HepG2 (cell line): ENCODE results near the gene ZDHHC6. TPM values are rescaled to one million over a fixed set of nuclear protein-coding genes. Genes with fewer than 3 reads are reported as not detected.

Experiments used
- ATAC-seq: fragments of 200-7000 bp; cut with Tn5 transposase; 3 replicates; pipeline ENCODE4 v1.9.1; 2020; ENCODE audit warnings: mild to moderate bottlenecking, moderate library complexity
- BruUV-seq: library from RNA; stranded (reverse); fragments of 400-500 nt; replicated peaks from 2 replicates; lab custom pipeline; 2021; lab: Mats Ljungman, UMichigan
- CTCF ChIA-PET: fragments of 300-600 bp; formaldehyde crosslinking; extraction: SDS; loops from one replicate; lab custom pipeline; 2021; ENCODE audit warnings: low total read pairs, inconsistent platforms, low intra/inter-chr PET ratio; lab: Yijun Ruan, JAX
- POLR2A ChIA-PET: fragments of 350-600 bp; sonication (Branson Sonifier 250); formaldehyde crosslinking; loops from one replicate; lab custom pipeline; 2020; ENCODE audit warnings: antibody characterized with exemption, inconsistent platforms; lab: Yijun Ruan, JAX
- DNase-seq: peaks from one replicate; pipeline ENCODE4 v3.0.0-alpha.2; 2015; ENCODE audit warnings: low spot score
- FAIRE-seq: peaks from 3 replicates; lab custom pipeline; 2011; peaks lifted over from hg19 to GRCh38; lab: Jason Lieb, UNC
- H2AFZ ChIP-seq: one replicate; pipeline ENCODE4 v1.6.1; 2011; ENCODE audit warnings: low read length, inconsistent platforms
- H3K27ac ChIP-seq: fragments of 300-600 bp; 3 replicates; pipeline ENCODE4 v1.8.0; 2011; ENCODE audit warnings: mixed run types, mild to moderate bottlenecking, mixed read lengths, low read length, inconsistent platforms; ENCODE audit not compliant: insufficient read depth; ENCODE audit errors: extremely low read length
- H3K27me3 ChIP-seq, 2 experiments: fragments of 200-600 bp in 1 of 2; 2 replicates in 1 of 2; 3 replicates in 1 of 2; pipeline versions ENCODE4 v1.6.0 to v1.8.0; 2011; ENCODE audit warnings: low read length in 2 of 2, mild to moderate bottlenecking in 2 of 2, moderate library complexity in 2 of 2, inconsistent platforms in 1 of 2; ENCODE audit not compliant: insufficient read depth in 2 of 2, control insufficient read depth in 1 of 2
- H3K36me3 ChIP-seq, 2 experiments: fragments of 200-600 bp in 1 of 2; replicated peaks in 1 of 2; 2 replicates in 1 of 2; 3 replicates in 1 of 2; pipeline versions ENCODE4 v1.5.1 to v1.8.0; 2011; ENCODE audit warnings: low read length in 2 of 2, inconsistent platforms in 1 of 2; ENCODE audit not compliant: insufficient read depth in 2 of 2, control insufficient read depth in 1 of 2
- H3K4me1 ChIP-seq: 2 replicates; pipeline ENCODE4 v1.5.1; 2012; ENCODE audit warnings: low read length, inconsistent platforms; ENCODE audit not compliant: insufficient read depth
- H3K4me2 ChIP-seq: 2 replicates; pipeline ENCODE4 v1.6.0; 2011; ENCODE audit warnings: low read depth, low read length, inconsistent platforms
- H3K4me3 ChIP-seq, 3 experiments: fragments of 200-600 bp in 1 of 3; sonication (generic), shearing (Covaris generic) in 1 of 3; replicated peaks in 1 of 3; 2 replicates each; pipeline ENCODE4 v1.5.1; 2011 to 2016; ENCODE audit warnings: low read length in 3 of 3, inconsistent platforms in 2 of 3, low read depth in 2 of 3, mild to moderate bottlenecking in 2 of 3, control low read depth in 1 of 3, mixed read lengths in 1 of 3; ENCODE audit not compliant: insufficient read depth in 1 of 3
- H3K79me2 ChIP-seq: one replicate; pipeline ENCODE4 v1.6.1; 2011; ENCODE audit warnings: low read length, inconsistent platforms; ENCODE audit not compliant: insufficient read depth
- H3K9ac ChIP-seq: 2 replicates; pipeline ENCODE4 v1.6.0; 2011; ENCODE audit warnings: mild to moderate bottlenecking, low read depth, low read length, inconsistent platforms; ENCODE audit not compliant: insufficient read depth
- H3K9me3 ChIP-seq: 2 replicates; pipeline ENCODE4 v1.5.1; 2012; ENCODE audit warnings: mild to moderate bottlenecking, low read length
- H4K20me1 ChIP-seq: 2 replicates; pipeline ENCODE4 v1.6.0; 2011; ENCODE audit warnings: inconsistent platforms, mild to moderate bottlenecking, low read length, moderate library complexity; ENCODE audit not compliant: insufficient read depth
- ARNT2 ChIP-seq: sonication (generic); formaldehyde crosslinking; IDR thresholded peaks from 2 replicates; pipeline ENCODE4 v1.8.0; 2022; ENCODE audit warnings: mild to moderate bottlenecking, low read depth, missing genetic modification reagents, moderate library complexity
- DNMT3B ChIP-seq: conservative IDR thresholded peaks from 2 replicates; pipeline ENCODE4 v1.6.1; 2016; ENCODE audit warnings: missing biosample characterization, control low read depth
- EED ChIP-seq: sonication (generic); formaldehyde crosslinking; IDR thresholded peaks from 2 replicates; pipeline ENCODE4 v1.5.0; 2020; ENCODE audit warnings: mild to moderate bottlenecking, missing genetic modification reagents
- GTF2F1 ChIP-seq: fragments of 150-350 bp; IDR thresholded peaks from 2 replicates; pipeline ENCODE4 v1.6.1; 2014; ENCODE audit warnings: low read length
- HOXA5 ChIP-seq: sonication (generic); formaldehyde crosslinking; IDR thresholded peaks from 2 replicates; pipeline ENCODE4 v1.4.0; 2020; ENCODE audit warnings: missing genetic modification reagents
- MYNN ChIP-seq: sonication (generic); formaldehyde crosslinking; IDR thresholded peaks from 2 replicates; pipeline ENCODE4 v1.4.0; 2020; ENCODE audit warnings: mild to moderate bottlenecking, low read depth, missing genetic modification reagents
- NPAS2 ChIP-seq: sonication (generic); formaldehyde crosslinking; IDR thresholded peaks from 2 replicates; pipeline ENCODE4 v1.8.0; 2022; ENCODE audit warnings: mild to moderate bottlenecking, missing genetic modification reagents, borderline replicate concordance
- STAG1 ChIP-seq: sonication (generic); formaldehyde crosslinking; IDR thresholded peaks from 2 replicates; pipeline ENCODE4 v1.4.0; 2020; ENCODE audit warnings: missing genetic modification reagents
- THAP11 ChIP-seq: IDR thresholded peaks from 2 replicates; pipeline ENCODE4 v1.6.1; 2016; ENCODE audit warnings: missing biosample characterization, missing genetic modification reagents
- TP53 ChIP-seq: sonication (generic); formaldehyde crosslinking; conservative IDR thresholded peaks from 2 replicates; pipeline ENCODE4 v1.4.0; 2020; ENCODE audit warnings: missing genetic modification reagents
- TSC22D2 ChIP-seq: sonication (generic); formaldehyde crosslinking; IDR thresholded peaks from 2 replicates; pipeline ENCODE4 v1.5.1; 2020; ENCODE audit warnings: missing genetic modification reagents, mild to moderate bottlenecking, borderline replicate concordance
- ZNF768 ChIP-seq: sonication (generic); formaldehyde crosslinking; IDR thresholded peaks from 2 replicates; pipeline ENCODE4 v1.4.0; 2020; ENCODE audit warnings: missing genetic modification reagents
- ZNF782 ChIP-seq: sonication (generic); formaldehyde crosslinking; IDR thresholded peaks from 2 replicates; pipeline ENCODE4 v1.4.0; 2020; ENCODE audit warnings: missing genetic modification reagents, mild to moderate bottlenecking, borderline replicate concordance
- WGBS: methylation state at CpG from one replicate; pipeline ENCODE4 v1.1.6; 2017; ENCODE audit warnings: low lambda C conversion rate; 5-methylcytosine and 5-hydroxymethylcytosine counted together
- in situ Hi-C: cut with HindIII; loops from 2 replicates; pipeline ENCODE4 v1.10.0; 2017; ENCODE audit warnings: low pct_unique_long_range_greater_than_20kb; ENCODE audit not compliant: extremely low pct_ligation_motif_present
- intact Hi-C: fragments of 100-400 bp; cut with micrococcal nuclease; formaldehyde crosslinking; loops from one replicate; pipeline ENCODE4 v1.10.0; 2022; ENCODE audit not compliant: unreplicated experiment
- polyA plus RNA-seq, 8 experiments: library from polyadenylated mRNA; depleted of rRNA in 3 of 8; stranded (reverse) in 7 of 8; unstranded in 1 of 8; fragments of >200 nt; fragmentation: Illumina TruSeq in 4 of 8; extraction: Trizol in 4 of 8; gene quantifications; 2 replicates each; pipeline versions ENCODE4 v1.2.1 to v1.2.3, GENCODE V29; 2011 to 2016; ENCODE audit warnings: low read depth in 4 of 8, missing spikeins in 1 of 8, mixed read lengths in 1 of 8; ENCODE audit not compliant: insufficient read depth in 1 of 8
- total RNA-seq, 5 experiments: library from RNA; depleted of rRNA; stranded (reverse); fragments of >200 nt; fragmentation: Illumina TruSeq; extraction: Trizol; gene quantifications; 2 replicates each; pipeline ENCODE4 v1.2.3, GENCODE V29; 2016; ENCODE audit warnings: low read depth in 1 of 5
- TF ChIP-seq, protein P1 (sequence below): sonication (generic); formaldehyde crosslinking; IDR thresholded peaks from 2 replicates; pipeline ENCODE4 v1.8.0; 2022; ENCODE audit warnings: mild to moderate bottlenecking, missing genetic modification reagents, moderate library complexity
- TF ChIP-seq, protein P2 (sequence below): sonication (generic); formaldehyde crosslinking; IDR thresholded peaks from 2 replicates; pipeline ENCODE4 v1.4.0; 2020; ENCODE audit warnings: missing genetic modification reagents, low read depth, mild to moderate bottlenecking, borderline replicate concordance
- TF ChIP-seq, protein P3 (sequence below): sonication (generic); formaldehyde crosslinking; IDR thresholded peaks from 2 replicates; pipeline ENCODE4 v1.4.0; 2020; ENCODE audit warnings: mild to moderate bottlenecking, missing genetic modification reagents
- TF ChIP-seq, protein P4 (sequence below): sonication (generic); formaldehyde crosslinking; IDR thresholded peaks from 2 replicates; pipeline ENCODE4 v1.8.0; 2022; ENCODE audit warnings: missing genetic modification reagents, mild to moderate bottlenecking, borderline replicate concordance

The ZDHHC6 gene
- total and polyA plus RNA-seq, 2 of the 13 experiments (the other 11 are each of a cell fraction or from before 2014, with no cell fraction given) = 20.9 to 49.4 TPM

DNA sequence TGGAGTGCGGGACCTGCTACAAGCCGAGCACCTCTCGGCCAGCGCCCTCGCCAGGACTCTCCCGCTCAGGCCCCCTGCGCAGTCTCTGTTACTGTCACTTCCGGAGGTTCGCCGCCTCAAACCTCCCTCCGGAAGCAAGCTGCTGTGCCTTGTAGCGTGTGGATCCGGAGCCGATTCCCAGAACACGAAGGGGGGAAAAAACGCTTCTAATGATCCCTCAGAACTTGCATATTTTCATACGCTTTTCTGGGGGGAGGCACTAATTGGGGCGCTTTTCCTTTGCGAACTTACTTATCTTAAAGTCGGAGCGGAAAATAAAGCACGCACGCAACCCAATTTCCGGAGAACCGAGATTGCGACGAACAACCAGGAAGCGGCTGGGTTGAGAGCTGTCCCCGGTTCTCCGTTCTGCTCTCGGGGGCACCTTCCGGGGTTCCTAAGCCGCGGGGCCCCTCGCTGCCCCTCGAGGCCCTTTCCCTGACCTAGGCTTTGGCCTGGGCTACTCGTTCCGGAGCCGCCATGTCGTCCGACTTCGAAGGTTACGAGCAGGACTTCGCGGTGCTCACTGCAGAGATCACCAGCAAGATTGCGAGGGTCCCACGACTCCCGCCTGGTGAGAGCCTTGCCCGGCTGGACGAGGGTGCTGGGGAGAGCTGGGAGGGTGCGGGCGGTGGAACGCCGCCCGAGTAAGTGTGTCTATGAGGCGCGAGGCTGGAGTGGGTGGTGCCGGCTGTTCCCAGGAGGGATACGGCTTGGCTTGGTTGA, at the start of gene ZDHHC6, which contains the start of gene VTI1A (continued):
- TF ChIP-seq, protein P1, sequence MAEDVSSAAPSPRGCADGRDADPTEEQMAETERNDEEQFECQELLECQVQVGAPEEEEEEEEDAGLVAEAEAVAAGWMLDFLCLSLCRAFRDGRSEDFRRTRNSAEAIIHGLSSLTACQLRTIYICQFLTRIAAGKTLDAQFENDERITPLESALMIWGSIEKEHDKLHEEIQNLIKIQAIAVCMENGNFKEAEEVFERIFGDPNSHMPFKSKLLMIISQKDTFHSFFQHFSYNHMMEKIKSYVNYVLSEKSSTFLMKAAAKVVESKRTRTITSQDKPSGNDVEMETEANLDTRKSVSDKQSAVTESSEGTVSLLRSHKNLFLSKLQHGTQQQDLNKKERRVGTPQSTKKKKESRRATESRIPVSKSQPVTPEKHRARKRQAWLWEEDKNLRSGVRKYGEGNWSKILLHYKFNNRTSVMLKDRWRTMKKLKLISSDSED = no peak
- TF ChIP-seq DNMT3B (CRISPR knock-in tag) (peak; percentile 90; the same call in 1 of the 2 replicates), TSC22D2 (no peak; the same call in 1 of the 2 replicates), THAP11 (CRISPR knock-in tag) (peak; percentile 84)

DNA sequence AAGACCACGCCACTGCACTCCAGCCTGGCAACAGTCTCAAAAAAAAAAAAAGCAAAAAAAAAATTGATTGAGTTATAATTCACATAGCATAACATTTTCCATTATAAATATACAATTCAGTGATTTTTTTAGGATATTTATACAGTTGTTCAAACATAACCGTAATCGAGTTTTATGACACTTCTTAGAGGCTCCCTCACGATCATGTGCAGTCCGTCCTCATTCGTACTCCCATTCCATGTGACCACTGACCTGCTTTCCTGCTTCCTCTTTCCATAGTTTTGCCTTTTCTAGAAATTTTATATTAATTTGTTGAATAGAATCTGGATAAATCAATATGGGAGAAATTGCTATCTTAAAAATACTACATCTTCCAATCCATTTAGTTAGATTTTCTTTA, 46.0 kb upstream of the ZDHHC6 start:
- no peaks in the 10 kb centered on the region for H3K79me2 ChIP-seq
- no peak overlapping the region for H3K4me3 ChIP-seq
- in situ Hi-C loops (no loop called here), intact Hi-C loops (no loop called here)
- 98% methylated on average over 6 of the region's 6 CpGs for WGBS
- no peaks in the 10 kb centered on the region for H3K27me3 ChIP-seq
- no peak overlapping the region for H2AFZ ChIP-seq
- no peak overlapping the region for H3K4me2 ChIP-seq
- DNase-seq (no peak), FAIRE-seq (no peak), ATAC-seq (no peak)
- ChIA-PET POLR2A (no interaction called here), CTCF (no interaction called here)
- H3K9ac ChIP-seq = no peak overlapping the region
- peaks cover 31% of the 10 kb centered on the region for H3K4me1 ChIP-seq
- H3K36me3 ChIP-seq = no peaks in the 10 kb centered on the region
- H3K9me3 ChIP-seq = no peaks in the 10 kb centered on the region
- no peaks in the 10 kb centered on the region for H4K20me1 ChIP-seq
- no peak for TF ChIP-seq ZNF768 (CRISPR knock-in tag)
- no peak for TF ChIP-seq TP53 (CRISPR knock-in tag)
- TF ChIP-seq, protein P2, sequence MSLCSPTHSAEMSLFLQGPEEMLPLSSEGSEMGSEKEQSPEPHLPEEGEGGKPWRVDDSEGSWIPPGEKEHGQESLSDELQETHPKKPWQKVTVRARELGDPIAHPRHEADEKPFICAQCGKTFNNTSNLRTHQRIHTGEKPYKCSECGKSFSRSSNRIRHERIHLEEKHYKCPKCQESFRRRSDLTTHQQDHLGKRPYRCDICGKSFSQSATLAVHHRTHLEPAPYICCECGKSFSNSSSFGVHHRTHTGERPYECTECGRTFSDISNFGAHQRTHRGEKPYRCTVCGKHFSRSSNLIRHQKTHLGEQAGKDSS (CRISPR knock-in tag) = no peak
- no peak for TF ChIP-seq ARNT2 (CRISPR knock-in tag)
- no peak for TF ChIP-seq ZNF782 (CRISPR knock-in tag)
- TF ChIP-seq NPAS2 (CRISPR knock-in tag) = no peak
- no peak for TF ChIP-seq STAG1 (CRISPR knock-in tag)
- no peak for TF ChIP-seq GTF2F1
- TF ChIP-seq, protein P3, sequence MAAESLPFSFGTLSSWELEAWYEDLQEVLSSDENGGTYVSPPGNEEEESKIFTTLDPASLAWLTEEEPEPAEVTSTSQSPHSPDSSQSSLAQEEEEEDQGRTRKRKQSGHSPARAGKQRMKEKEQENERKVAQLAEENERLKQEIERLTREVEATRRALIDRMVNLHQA (CRISPR knock-in tag) = no peak
- TF ChIP-seq, protein P4, sequence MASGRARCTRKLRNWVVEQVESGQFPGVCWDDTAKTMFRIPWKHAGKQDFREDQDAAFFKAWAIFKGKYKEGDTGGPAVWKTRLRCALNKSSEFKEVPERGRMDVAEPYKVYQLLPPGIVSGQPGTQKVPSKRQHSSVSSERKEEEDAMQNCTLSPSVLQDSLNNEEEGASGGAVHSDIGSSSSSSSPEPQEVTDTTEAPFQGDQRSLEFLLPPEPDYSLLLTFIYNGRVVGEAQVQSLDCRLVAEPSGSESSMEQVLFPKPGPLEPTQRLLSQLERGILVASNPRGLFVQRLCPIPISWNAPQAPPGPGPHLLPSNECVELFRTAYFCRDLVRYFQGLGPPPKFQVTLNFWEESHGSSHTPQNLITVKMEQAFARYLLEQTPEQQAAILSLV = no peak
- TF ChIP-seq HOXA5 = no peak
- no peak for TF ChIP-seq EED
- TF ChIP-seq MYNN (CRISPR knock-in tag) = no peak
- no TSS peak for BruUV-seq
- no peak overlapping the region for H3K27ac ChIP-seq
